HepG2 (cell line): Measurements from ENCODE around the gene CLDN7. TPM values are rescaled to one million over a fixed set of nuclear protein-coding genes. Genes with fewer than 3 reads are reported as not detected.

Experiments used
- CBX1 ChIP-seq: IDR thresholded peaks from one replicate; pipeline ENCODE4 v1.6.1; 2016; ENCODE audit warnings: antibody characterized with exemption, low read depth
- HIVEP1 ChIP-seq: sonication (generic); formaldehyde crosslinking; IDR thresholded peaks from 2 replicates; pipeline ENCODE4 v1.4.0; 2020; ENCODE audit warnings: mild to moderate bottlenecking, missing genetic modification reagents
- HNRNPUL1 ChIP-seq: fragments of 200-400 bp; formaldehyde crosslinking; IDR thresholded peaks from 2 replicates; pipeline ENCODE4 v1.6.1; 2017; ENCODE audit warnings: low read depth, mild to moderate bottlenecking, low read length, moderate library complexity
- KLF15 ChIP-seq: sonication (generic); formaldehyde crosslinking; IDR thresholded peaks from 2 replicates; pipeline ENCODE4 v1.8.1; 2023; ENCODE audit warnings: borderline replicate concordance, mild to moderate bottlenecking, inconsistent platforms, missing genetic modification reagents, mixed read lengths
- MTA1 ChIP-seq: sonication (generic); formaldehyde crosslinking; IDR thresholded peaks from 2 replicates; pipeline ENCODE4 v1.4.0; 2020; ENCODE audit warnings: missing genetic modification reagents, mild to moderate bottlenecking, borderline replicate concordance
- RARG ChIP-seq: sonication (generic); formaldehyde crosslinking; IDR thresholded peaks from 2 replicates; pipeline ENCODE4 v1.4.0; 2020; ENCODE audit warnings: low read depth, mild to moderate bottlenecking, missing genetic modification reagents
- ZNF556 ChIP-seq: sonication (generic); formaldehyde crosslinking; IDR thresholded peaks from 2 replicates; pipeline ENCODE4 v1.4.0; 2020; ENCODE audit warnings: mild to moderate bottlenecking, missing genetic modification reagents, borderline replicate concordance
- ZNF607 ChIP-seq: sonication (generic); formaldehyde crosslinking; IDR thresholded peaks from 2 replicates; pipeline ENCODE4 v1.5.1; 2020; ENCODE audit warnings: missing genetic modification reagents, mild to moderate bottlenecking, borderline replicate concordance
- ZNF660 ChIP-seq: sonication (generic); formaldehyde crosslinking; IDR thresholded peaks from 2 replicates; pipeline ENCODE4 v1.5.1; 2020; ENCODE audit warnings: mild to moderate bottlenecking, low read depth, missing genetic modification reagents, borderline replicate concordance
- ZNF674 ChIP-seq: sonication (generic); formaldehyde crosslinking; IDR thresholded peaks from 2 replicates; pipeline ENCODE4 v1.5.0; 2020; ENCODE audit warnings: low read depth, mild to moderate bottlenecking, missing genetic modification reagents
- ZNF747 ChIP-seq: sonication (generic); formaldehyde crosslinking; IDR thresholded peaks from 2 replicates; pipeline ENCODE4 v1.8.1; 2023; ENCODE audit warnings: missing genetic modification reagents, mild to moderate bottlenecking, borderline replicate concordance
- polyA plus RNA-seq, 8 experiments: library from polyadenylated mRNA; depleted of rRNA in 3 of 8; stranded (reverse) in 7 of 8; unstranded in 1 of 8; fragments of >200 nt; fragmentation: Illumina TruSeq in 4 of 8; extraction: Trizol in 4 of 8; gene quantifications; 2 replicates each; pipeline versions ENCODE4 v1.2.1 to v1.2.3, GENCODE V29; 2011 to 2016; ENCODE audit warnings: low read depth in 4 of 8, missing spikeins in 1 of 8, mixed read lengths in 1 of 8; ENCODE audit not compliant: insufficient read depth in 1 of 8
- total RNA-seq, 5 experiments: library from RNA; depleted of rRNA; stranded (reverse); fragments of >200 nt; fragmentation: Illumina TruSeq; extraction: Trizol; gene quantifications; 2 replicates each; pipeline ENCODE4 v1.2.3, GENCODE V29; 2016; ENCODE audit warnings: low read depth in 1 of 5
- TF ChIP-seq, protein P1 (sequence below): sonication (generic); formaldehyde crosslinking; IDR thresholded peaks from 2 replicates; pipeline ENCODE4 v1.5.0; 2020; ENCODE audit warnings: mild to moderate bottlenecking, missing genetic modification reagents, borderline replicate concordance
- TF ChIP-seq, protein P2 (sequence below): IDR thresholded peaks from 2 replicates; pipeline ENCODE4 v1.6.1; 2016; ENCODE audit warnings: mild to moderate bottlenecking
- TF ChIP-seq, protein P3 (sequence below): sonication (generic); formaldehyde crosslinking; IDR thresholded peaks from 2 replicates; pipeline ENCODE4 v1.4.0; 2020; ENCODE audit warnings: mild to moderate bottlenecking, low read depth, missing genetic modification reagents
- TF ChIP-seq, protein P4 (sequence below): sonication (generic); formaldehyde crosslinking; IDR thresholded peaks from 2 replicates; pipeline ENCODE4 v1.4.0; 2020; ENCODE audit warnings: missing genetic modification reagents
- TF ChIP-seq, protein P5 (sequence below): sonication (generic); formaldehyde crosslinking; IDR thresholded peaks from 2 replicates; pipeline ENCODE4 v1.4.0; 2020; ENCODE audit warnings: missing genetic modification reagents

The CLDN7 gene
- total and polyA plus RNA-seq, 2 of the 13 experiments (the other 11 are each of a cell fraction or from before 2014, with no cell fraction given) = not detected

DNA sequence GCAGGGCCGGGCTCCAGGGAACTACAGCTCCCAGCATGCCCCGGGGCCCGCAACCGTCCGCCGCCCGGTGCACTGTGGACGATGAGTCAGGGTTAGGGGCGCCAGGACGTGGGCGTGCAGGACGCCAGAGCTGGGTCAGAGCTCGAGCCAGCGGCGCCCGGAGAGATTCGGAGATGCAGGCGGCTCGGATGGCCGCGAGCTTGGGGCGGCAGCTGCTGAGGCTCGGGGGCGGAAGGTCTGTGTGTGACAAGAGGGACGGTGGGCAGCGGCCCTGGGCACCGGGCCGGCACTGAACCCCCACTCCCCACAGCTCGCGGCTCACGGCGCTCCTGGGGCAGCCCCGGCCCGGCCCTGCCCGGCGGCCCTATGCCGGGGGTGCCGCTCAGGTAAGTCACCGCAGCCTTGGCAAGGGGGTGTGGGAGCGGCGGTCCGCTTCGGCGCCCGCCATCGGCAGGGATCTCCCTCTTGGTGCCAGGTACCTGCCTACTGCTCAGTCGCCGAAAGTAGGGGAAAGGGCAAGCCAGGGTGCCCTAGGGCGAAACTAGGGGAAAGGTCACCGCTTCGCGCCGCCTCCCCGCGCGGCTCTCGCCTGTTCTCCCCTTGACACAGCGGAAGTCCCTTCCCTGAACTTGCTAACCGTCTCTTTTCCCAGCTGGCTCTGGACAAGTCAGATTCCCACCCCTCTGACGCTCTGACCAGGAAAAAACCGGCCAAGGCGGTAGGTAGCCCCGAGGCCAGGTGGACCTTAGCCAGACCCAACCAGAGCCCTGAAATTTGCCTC is 42.3 kb downstream of the CLDN7 start, which contains the start of the genes ACADVL and DLG4 (continued):
- TF ChIP-seq, protein P1, sequence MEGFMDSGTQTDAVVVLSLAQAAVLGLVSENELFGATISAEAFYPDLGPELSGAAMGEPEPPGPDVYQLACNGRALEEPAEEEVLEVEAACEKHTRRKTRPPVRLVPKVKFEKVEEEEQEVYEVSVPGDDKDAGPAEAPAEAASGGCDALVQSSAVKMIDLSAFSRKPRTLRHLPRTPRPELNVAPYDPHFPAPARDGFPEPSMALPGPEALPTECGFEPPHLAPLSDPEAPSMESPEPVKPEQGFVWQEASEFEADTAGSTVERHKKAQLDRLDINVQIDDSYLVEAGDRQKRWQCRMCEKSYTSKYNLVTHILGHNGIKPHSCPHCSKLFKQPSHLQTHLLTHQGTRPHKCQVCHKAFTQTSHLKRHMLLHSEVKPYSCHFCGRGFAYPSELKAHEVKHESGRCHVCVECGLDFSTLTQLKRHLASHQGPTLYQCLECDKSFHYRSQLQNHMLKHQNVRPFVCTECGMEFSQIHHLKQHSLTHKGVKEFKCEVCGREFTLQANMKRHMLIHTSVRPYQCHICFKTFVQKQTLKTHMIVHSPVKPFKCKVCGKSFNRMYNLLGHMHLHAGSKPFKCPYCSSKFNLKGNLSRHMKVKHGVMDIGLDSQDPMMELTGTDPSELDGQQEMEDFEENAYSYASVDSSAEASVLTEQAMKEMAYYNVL = no peak; the same call in 1 of the 2 replicates
- TF ChIP-seq ZNF660 (CRISPR knock-in tag) (no peak), KLF15 (no peak), HIVEP1 (no peak), ZNF607 (CRISPR knock-in tag) (peak; percentile 61; the same call in 1 of the 2 replicates), HNRNPUL1 (no peak), ZNF674 (CRISPR knock-in tag) (no peak), CBX1 (no peak), RARG (CRISPR knock-in tag) (no peak), MTA1 (CRISPR knock-in tag) (0 out of 2 replicates have a peak, but pooled peaks have one; percentile 36), ZNF747 (no peak), ZNF556 (CRISPR knock-in tag) (0 out of 2 replicates have a peak, but pooled peaks have one; percentile 27)
- TF ChIP-seq, protein P2, sequence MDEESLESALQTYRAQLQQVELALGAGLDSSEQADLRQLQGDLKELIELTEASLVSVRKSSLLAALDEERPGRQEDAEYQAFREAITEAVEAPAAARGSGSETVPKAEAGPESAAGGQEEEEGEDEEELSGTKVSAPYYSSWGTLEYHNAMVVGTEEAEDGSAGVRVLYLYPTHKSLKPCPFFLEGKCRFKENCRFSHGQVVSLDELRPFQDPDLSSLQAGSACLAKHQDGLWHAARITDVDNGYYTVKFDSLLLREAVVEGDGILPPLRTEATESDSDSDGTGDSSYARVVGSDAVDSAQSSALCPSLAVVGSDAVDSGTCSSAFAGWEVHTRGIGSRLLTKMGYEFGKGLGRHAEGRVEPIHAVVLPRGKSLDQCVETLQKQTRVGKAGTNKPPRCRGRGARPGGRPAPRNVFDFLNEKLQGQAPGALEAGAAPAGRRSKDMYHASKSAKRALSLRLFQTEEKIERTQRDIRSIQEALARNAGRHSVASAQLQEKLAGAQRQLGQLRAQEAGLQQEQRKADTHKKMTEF = peak; percentile 84
- TF ChIP-seq, protein P3, sequence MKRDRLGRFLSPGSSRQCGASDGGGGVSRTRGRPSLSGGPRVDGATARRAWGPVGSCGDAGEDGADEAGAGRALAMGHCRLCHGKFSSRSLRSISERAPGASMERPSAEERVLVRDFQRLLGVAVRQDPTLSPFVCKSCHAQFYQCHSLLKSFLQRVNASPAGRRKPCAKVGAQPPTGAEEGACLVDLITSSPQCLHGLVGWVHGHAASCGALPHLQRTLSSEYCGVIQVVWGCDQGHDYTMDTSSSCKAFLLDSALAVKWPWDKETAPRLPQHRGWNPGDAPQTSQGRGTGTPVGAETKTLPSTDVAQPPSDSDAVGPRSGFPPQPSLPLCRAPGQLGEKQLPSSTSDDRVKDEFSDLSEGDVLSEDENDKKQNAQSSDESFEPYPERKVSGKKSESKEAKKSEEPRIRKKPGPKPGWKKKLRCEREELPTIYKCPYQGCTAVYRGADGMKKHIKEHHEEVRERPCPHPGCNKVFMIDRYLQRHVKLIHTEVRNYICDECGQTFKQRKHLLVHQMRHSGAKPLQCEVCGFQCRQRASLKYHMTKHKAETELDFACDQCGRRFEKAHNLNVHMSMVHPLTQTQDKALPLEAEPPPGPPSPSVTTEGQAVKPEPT = no peak
- TF ChIP-seq, protein P4, sequence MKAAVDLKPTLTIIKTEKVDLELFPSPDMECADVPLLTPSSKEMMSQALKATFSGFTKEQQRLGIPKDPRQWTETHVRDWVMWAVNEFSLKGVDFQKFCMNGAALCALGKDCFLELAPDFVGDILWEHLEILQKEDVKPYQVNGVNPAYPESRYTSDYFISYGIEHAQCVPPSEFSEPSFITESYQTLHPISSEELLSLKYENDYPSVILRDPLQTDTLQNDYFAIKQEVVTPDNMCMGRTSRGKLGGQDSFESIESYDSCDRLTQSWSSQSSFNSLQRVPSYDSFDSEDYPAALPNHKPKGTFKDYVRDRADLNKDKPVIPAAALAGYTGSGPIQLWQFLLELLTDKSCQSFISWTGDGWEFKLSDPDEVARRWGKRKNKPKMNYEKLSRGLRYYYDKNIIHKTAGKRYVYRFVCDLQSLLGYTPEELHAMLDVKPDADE (CRISPR knock-in tag) = no peak
- TF ChIP-seq, protein P5, sequence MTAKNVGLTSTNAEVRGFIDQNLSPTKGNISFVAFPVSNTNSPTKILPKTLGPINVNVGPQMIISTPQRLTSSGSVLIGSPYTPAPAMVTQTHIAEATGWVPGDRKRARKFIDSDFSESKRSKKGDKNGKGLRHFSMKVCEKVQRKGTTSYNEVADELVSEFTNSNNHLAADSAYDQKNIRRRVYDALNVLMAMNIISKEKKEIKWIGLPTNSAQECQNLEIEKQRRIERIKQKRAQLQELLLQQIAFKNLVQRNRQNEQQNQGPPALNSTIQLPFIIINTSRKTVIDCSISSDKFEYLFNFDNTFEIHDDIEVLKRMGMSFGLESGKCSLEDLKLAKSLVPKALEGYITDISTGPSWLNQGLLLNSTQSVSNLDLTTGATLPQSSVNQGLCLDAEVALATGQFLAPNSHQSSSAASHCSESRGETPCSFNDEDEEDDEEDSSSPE (CRISPR knock-in tag) = peak; percentile 50; the same call in 1 of the 2 replicates
